ENCODE measurements around the gene SP2.
A peak's percentile ranks its signal among the peaks of the same experiment; 100 is the strongest.

DNA sequence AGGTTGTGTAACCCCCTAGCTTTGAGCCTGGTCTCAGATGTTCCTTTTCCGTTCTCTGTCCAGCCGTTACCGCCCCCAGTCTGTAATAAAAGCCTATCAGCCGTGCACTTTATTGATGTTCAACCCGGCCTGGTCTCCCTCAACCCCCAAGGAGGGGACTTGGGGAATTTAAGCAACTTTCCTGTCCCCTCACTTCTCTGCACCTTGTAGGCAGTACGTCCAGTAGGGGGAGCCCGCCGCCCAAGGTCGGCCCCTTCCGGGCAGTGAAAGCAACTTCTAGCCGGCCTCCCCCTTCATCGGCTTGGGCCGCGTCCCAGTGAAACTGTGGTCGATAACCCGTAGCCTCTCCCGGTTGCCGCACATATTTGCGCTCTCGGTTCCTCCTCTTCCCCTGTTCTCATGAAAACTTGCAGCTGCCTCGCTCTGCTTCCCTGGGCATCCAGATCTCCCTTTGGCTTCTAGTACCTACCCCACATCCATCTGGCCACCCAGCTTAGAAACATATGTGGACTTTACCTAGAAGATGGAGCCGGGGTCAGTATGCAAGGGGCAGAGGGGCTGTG lies 53.2 kb downstream of the SP2 start:
- TF ChIP-seq, protein P1, sequence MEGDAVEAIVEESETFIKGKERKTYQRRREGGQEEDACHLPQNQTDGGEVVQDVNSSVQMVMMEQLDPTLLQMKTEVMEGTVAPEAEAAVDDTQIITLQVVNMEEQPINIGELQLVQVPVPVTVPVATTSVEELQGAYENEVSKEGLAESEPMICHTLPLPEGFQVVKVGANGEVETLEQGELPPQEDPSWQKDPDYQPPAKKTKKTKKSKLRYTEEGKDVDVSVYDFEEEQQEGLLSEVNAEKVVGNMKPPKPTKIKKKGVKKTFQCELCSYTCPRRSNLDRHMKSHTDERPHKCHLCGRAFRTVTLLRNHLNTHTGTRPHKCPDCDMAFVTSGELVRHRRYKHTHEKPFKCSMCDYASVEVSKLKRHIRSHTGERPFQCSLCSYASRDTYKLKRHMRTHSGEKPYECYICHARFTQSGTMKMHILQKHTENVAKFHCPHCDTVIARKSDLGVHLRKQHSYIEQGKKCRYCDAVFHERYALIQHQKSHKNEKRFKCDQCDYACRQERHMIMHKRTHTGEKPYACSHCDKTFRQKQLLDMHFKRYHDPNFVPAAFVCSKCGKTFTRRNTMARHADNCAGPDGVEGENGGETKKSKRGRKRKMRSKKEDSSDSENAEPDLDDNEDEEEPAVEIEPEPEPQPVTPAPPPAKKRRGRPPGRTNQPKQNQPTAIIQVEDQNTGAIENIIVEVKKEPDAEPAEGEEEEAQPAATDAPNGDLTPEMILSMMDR (IDR thresholded peaks at IDR 0.05) = peak; percentile 85 to 96 (median 88)
- TF ChIP-seq POLR2A (IDR thresholded peaks at IDR 0.05) = peak in 1 of 2 donors; percentile 7
